ENCODE results near the gene CABP5. TPM values are rescaled to one million over a fixed set of nuclear protein-coding genes. Genes with fewer than 3 reads are reported as not detected.

CABP5 gene
- total RNA-seq, 1 experiment from 2014 or later: not detected

DNA sequence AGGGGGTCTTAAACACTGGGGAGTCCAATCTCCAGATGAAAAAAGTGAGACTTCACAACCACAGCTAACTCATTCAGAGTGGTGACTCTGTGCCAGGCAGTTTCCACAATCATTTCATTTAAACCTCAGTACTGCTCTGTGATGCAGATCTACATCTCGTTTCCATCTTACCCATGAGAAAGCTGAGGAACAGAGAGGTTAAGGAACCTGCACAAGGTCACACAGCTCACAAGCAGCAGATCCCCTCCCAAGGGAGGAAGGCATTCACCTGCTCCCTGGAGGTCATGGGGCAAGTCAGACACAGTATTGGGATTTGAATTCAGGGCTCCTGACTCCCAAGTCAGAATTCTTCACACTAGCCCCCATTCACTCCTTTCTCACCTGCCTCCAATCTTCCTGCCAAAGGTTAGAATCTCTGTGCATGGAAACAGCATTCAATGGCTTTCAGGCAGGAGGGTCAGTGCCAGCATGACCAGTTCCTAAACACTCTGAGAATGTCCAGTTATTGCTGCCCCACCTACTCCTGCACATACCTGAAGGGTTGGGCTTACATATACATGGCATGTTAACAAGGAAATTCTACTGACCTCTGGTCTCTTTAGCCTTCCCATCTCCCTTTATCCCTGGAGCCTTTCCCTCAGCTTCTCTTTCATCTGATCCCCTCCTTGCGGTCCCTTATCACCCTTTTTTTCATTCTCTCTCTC is 1.9 kb downstream of the CABP5 start:
- Histone ChIP-seq H3F3A (ENCODE audit: low read length, unreplicated experiment) (no peaks in the 10 kb centered on the region), H3K4me1 (ENCODE audit: insufficient read depth, low read length) (no peaks in the 10 kb centered on the region), H3K9ac (ENCODE audit: low read length) (no peak overlapping the region), H3K4me2 (ENCODE audit: low read length) (no peak overlapping the region), H3K4me3 (ENCODE audit: low read length) (no peak overlapping the region), H4K20me1 (ENCODE audit: low read length) (no peaks in the 10 kb centered on the region), H3K36me3 (ENCODE audit: low read depth, low read length) (no peaks in the 10 kb centered on the region), H2AFZ (ENCODE audit: low read length) (no peak overlapping the region), H3K79me2 (ENCODE audit: low read length) (no peaks in the 10 kb centered on the region), H3K9me2 (replicated peaks; ENCODE audit: low read length) (no peaks in the 10 kb centered on the region), H3K9me3 (ENCODE audit: low read length) (no peaks in the 10 kb centered on the region), H3K27me3 (ENCODE audit: low read length) (peaks cover 8% of the 10 kb centered on the region; the same call in 1 of the 2 replicates), H3K27ac (ENCODE audit: low read length) (no peak overlapping the region)
- ChIA-PET POLR2A (ENCODE audit: unreplicated experiment) (no interaction called here), CTCF (no interaction called here)
- intact Hi-C loops (cut with micrococcal nuclease): no loop called here
- TF ChIP-seq, protein P1, sequence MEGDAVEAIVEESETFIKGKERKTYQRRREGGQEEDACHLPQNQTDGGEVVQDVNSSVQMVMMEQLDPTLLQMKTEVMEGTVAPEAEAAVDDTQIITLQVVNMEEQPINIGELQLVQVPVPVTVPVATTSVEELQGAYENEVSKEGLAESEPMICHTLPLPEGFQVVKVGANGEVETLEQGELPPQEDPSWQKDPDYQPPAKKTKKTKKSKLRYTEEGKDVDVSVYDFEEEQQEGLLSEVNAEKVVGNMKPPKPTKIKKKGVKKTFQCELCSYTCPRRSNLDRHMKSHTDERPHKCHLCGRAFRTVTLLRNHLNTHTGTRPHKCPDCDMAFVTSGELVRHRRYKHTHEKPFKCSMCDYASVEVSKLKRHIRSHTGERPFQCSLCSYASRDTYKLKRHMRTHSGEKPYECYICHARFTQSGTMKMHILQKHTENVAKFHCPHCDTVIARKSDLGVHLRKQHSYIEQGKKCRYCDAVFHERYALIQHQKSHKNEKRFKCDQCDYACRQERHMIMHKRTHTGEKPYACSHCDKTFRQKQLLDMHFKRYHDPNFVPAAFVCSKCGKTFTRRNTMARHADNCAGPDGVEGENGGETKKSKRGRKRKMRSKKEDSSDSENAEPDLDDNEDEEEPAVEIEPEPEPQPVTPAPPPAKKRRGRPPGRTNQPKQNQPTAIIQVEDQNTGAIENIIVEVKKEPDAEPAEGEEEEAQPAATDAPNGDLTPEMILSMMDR (conservative IDR thresholded peaks at IDR 0.05; ENCODE audit: low read depth, low read length): no peak
- TF ChIP-seq EZH2 (IDR thresholded peaks at IDR 0.05; ENCODE audit: low read length, unreplicated experiment) (no peak), EZH2phosphoT487 (IDR thresholded peaks at IDR 0.05; ENCODE audit: borderline replicate concordance, low read length) (no peak)
- no TSS peak for BruUV-seq (replicated peaks)
- DNase-seq (no peak), ATAC-seq (no peak)

GRCh38 chr19:48036765-48037164 is 7.1 kb downstream of the CABP5 start:
- no peaks in the 10 kb centered on the region for H3F3A ChIP-seq (ENCODE audit: low read length, unreplicated experiment)
- H3K79me2 ChIP-seq (ENCODE audit: low read length): no peaks in the 10 kb centered on the region
- no peaks in the 10 kb centered on the region for H3K4me1 ChIP-seq (ENCODE audit: insufficient read depth, low read length)
- H3K9me3 ChIP-seq (ENCODE audit: low read length): peaks cover 4% of the 10 kb centered on the region; the same call in 1 of the 2 replicates
- ChIA-PET POLR2A (ENCODE audit: unreplicated experiment) (no interaction called here), CTCF (no interaction called here)
- H4K20me1 ChIP-seq (ENCODE audit: low read length): no peaks in the 10 kb centered on the region
- TF ChIP-seq, protein P1 (conservative IDR thresholded peaks at IDR 0.05; ENCODE audit: low read depth, low read length): no peak
- TF ChIP-seq EZH2 (IDR thresholded peaks at IDR 0.05; ENCODE audit: low read length, unreplicated experiment) (no peak), EZH2phosphoT487 (IDR thresholded peaks at IDR 0.05; ENCODE audit: borderline replicate concordance, low read length) (no peak)
- no peaks in the 10 kb centered on the region for H3K9me2 ChIP-seq (replicated peaks; ENCODE audit: low read length)
- H3K4me2 ChIP-seq (ENCODE audit: low read length): no peak overlapping the region
- ATAC-seq (no peak), DNase-seq (no peak)
- no peak overlapping the region for H3K27ac ChIP-seq (ENCODE audit: low read length)
- no peaks in the 10 kb centered on the region for H3K36me3 ChIP-seq (ENCODE audit: low read depth, low read length)
- no peak overlapping the region for H3K4me3 ChIP-seq (ENCODE audit: low read length)
- H3K9ac ChIP-seq (ENCODE audit: low read length): no peak overlapping the region
- no TSS peak for BruUV-seq (replicated peaks)
- no peak overlapping the region for H2AFZ ChIP-seq (ENCODE audit: low read length)
- H3K27me3 ChIP-seq (ENCODE audit: low read length): peaks cover 8% of the 10 kb centered on the region; the same call in 1 of the 2 replicates
- intact Hi-C loops (cut with micrococcal nuclease): no loop called here

DNA sequence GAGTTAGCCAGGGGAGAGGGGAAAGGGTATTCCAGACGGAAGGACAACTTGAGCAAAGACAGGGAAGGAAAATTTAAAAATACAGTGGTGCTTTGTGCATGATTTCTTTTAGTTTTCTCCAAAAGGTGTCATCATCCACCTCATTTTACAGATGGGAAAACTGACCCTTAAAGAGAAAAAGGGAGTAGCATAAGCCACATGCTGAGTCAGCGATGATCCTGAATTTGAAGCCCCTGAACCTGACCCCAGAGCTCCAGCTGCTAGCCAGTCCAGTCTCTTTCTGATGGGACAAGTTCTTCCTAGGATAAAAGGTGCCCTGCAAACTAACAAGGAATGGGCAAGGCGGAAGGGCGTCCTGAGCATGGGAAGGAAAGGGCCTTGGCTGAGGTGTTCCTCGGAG is 10.3 kb downstream of the CABP5 start:
- intact Hi-C loops (cut with micrococcal nuclease): no loop called here
- Histone ChIP-seq H3K36me3 (ENCODE audit: low read depth, low read length) (no peaks in the 10 kb centered on the region), H3K27ac (ENCODE audit: low read length) (no peak overlapping the region), H3K9me3 (ENCODE audit: low read length) (peaks cover 4% of the 10 kb centered on the region; the same call in 1 of the 2 replicates), H2AFZ (ENCODE audit: low read length) (no peak overlapping the region), H4K20me1 (ENCODE audit: low read length) (no peaks in the 10 kb centered on the region), H3K9ac (ENCODE audit: low read length) (no peak overlapping the region), H3K4me1 (ENCODE audit: insufficient read depth, low read length) (no peaks in the 10 kb centered on the region), H3F3A (ENCODE audit: low read length, unreplicated experiment) (no peaks in the 10 kb centered on the region), H3K4me2 (ENCODE audit: low read length) (no peak overlapping the region), H3K9me2 (replicated peaks; ENCODE audit: low read length) (no peaks in the 10 kb centered on the region), H3K79me2 (ENCODE audit: low read length) (no peaks in the 10 kb centered on the region), H3K27me3 (ENCODE audit: low read length) (no peaks in the 10 kb centered on the region), H3K4me3 (ENCODE audit: low read length) (no peak overlapping the region)
- CTCF ChIA-PET: no interaction called here
- ATAC-seq (no peak), DNase-seq (no peak)
- TF ChIP-seq EZH2 (IDR thresholded peaks at IDR 0.05; ENCODE audit: low read length, unreplicated experiment) (no peak), EZH2phosphoT487 (IDR thresholded peaks at IDR 0.05; ENCODE audit: borderline replicate concordance, low read length) (no peak)
- TF ChIP-seq, protein P1 (conservative IDR thresholded peaks at IDR 0.05; ENCODE audit: low read depth, low read length): no peak
- BruUV-seq (replicated peaks): no TSS peak
- POLR2A ChIA-PET (ENCODE audit: unreplicated experiment): no interaction called here
